GM19238 (cell line): ENCODE data around the gene PDILT.
"Not testable (repeated sequence)": the region's sequence is repeated elsewhere in the genome, so short reads cannot be mapped to it uniquely, and the experiment has no call there.

Experiments used
- DNase-seq: peaks from one replicate; pipeline ENCODE4 v3.0.0; 2011; ENCODE audit warnings: low spot score; ENCODE audit not compliant: insufficient read length

Gene PDILT

GRCh38 chr16:20404637-20405036 lies at the start of gene PDILT:
PDILT (minus strand) TSS chr16:20404737; CDS start chr16:20399300, 5,437 bp downstream.
- no peak for DNase-seq

DNA sequence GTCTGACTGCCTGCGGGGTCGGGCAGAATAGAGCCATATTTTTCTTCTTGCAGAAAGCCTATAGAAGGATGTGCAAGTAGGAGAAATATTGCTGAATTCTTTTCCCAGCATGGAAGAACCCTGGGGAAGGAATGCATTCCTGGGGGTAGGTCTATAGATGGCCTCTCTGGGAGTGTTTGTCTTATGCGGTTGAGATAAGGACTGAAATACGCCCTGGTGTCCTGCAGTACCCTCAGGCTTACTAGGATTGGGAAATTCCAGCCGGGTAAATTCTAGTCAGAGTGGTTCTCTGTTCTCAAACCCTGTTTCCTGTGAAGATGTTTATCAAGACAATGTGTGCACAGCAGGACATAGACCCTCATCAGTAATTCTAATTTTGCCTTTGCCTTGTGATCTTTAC lies 49.1 kb upstream of the PDILT start:
- DNase-seq: not testable (repeated sequence)

GRCh38 chr16:20451364-20451763 lies 46.8 kb upstream of the PDILT start, which contains the start of gene ACSM2A:
ACSM2A (plus strand) TSS chr16:20451521; CDS start chr16:20460115, 8,594 bp downstream.
- not testable (repeated sequence) for DNase-seq

- DNase-seq: not testable (repeated sequence)
These were observed 42.3 kb upstream of the PDILT start for GRCh38 chr16:20446652-20447393.

DNA sequence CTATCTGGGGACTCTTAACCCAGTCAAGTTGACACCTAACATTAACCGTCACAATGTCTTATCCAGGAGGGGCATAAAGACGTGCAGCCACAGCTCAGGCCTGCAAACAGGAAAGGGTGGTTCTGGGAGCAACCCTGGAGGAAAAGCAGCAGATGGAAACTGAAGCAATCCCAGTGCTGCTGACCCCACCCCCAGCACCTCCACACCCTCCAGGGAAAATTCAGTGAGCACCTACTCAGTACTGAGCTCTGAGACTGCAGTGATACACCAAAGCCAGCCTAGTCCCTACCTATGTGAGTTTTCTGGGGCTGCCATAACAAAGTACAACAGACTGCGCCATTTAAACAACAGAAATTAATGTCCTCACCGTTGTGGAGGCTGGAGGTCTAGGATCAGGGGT lies 37.3 kb upstream of the PDILT start:
- not testable (repeated sequence) for DNase-seq

- no peak for DNase-seq
These were observed 36.7 kb upstream of the PDILT start for GRCh38 chr16:20441191-20441590.

DNA sequence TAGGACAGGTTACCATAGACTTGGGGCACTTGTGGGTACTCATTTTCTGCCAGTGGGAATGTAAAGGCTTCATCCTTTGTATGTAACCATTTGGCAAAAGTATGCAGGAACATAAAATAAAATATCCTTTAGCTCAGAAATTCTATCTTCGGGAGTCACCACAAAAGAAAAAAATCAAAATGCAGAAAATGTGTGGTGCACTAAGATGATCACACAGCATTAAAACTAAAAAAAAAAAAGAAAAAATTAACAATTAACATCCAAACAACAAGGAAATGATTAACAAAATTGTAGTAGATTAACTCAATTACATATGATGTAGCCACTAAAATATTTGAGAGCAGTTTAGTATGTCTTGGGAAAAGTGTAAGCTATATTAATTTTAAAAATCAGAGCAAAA lies 36.2 kb upstream of the PDILT start:
- not testable (repeated sequence) for DNase-seq

DNA sequence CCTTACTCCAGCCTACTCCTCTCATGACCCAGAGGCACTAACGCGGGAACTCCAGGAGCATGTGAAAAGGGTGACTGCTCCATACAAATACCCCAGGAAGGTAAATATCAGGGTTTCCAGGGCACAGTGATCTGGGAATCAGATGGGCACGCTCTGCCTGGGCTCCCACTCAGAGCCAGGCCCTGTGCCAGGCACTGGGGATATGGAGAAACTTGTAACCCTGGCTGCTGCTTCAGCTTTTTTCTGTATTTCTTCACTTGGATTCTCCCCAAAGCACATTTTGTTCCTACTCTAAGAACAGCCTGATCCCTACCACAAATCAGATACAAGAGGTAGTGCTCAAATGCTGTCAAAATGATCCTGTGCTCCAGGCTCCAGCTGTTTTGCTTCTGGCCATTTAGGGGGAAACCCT lies 35.3 kb upstream of the PDILT start:
- not testable (repeated sequence) for DNase-seq

GRCh38 chr16:20438950-20439349 lies 34.4 kb upstream of the PDILT start:
- not testable (repeated sequence) for DNase-seq

GRCh38 chr16:20430948-20431347 lies 26.4 kb upstream of the PDILT start:
- DNase-seq: no peak

GRCh38 chr16:20430480-20430879 lies 25.9 kb upstream of the PDILT start:
- not testable (repeated sequence) for DNase-seq

DNA sequence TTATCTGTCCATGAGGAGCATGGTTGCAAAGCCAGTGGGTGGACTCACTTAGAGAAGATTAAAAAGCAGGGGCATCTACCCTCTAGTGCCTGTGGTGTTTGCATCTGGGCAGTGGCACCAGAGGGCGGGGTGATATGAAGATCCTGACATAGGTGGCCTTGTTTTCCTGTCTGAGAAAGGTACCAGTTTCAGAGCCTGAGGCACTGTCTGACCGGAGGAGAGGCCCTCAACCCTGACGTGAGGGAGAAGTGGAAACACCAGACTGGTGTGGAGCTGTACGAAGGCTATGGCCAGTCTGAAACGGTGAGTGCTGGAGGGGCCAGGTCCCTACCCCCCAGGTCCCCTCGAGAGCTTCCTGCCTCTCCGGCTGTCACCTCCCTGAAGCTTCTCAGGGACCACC lies 25.0 kb upstream of the PDILT start:
- not testable (repeated sequence) for DNase-seq

DNA sequence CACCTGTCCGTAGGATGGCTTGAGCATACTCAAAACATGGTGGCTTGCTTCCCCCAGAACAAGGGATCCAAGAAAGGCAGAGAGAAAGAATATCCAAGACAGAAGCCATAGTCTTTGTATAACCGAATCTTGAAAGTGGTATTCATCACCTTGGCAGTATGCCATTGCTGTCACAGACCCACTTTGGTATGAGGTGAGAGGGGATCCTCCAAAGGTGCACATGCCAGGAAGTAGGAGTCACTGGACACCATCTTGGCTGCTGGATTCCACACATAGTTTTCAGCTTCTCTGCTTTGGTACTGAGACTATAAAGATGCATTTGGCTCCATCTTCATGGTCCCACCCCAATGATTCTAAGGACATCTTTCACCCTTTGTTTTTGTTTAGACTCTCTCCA lies 22.9 kb upstream of the PDILT start:
- DNase-seq: not testable (repeated sequence)

GRCh38 chr16:20424129-20424866 lies 19.8 kb upstream of the PDILT start:
- DNase-seq: no peak

DNA sequence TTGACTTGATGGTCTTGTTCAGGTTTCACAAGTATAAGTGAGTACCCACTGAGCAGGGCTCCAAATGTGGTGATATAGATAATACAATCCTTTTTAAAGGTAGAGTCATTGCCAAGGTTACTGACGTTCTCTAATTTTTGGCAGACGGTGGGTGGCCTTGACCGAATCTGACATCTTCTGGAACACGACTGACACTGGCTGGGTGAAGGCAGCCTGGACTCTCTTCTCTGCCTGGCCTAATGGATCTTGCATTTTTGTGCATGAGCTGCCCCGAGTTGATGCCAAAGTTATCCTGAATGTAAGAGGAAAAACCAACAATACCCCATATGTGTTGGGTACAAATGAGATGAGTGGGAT lies 19.2 kb upstream of the PDILT start:
- not testable (repeated sequence) for DNase-seq

DNA sequence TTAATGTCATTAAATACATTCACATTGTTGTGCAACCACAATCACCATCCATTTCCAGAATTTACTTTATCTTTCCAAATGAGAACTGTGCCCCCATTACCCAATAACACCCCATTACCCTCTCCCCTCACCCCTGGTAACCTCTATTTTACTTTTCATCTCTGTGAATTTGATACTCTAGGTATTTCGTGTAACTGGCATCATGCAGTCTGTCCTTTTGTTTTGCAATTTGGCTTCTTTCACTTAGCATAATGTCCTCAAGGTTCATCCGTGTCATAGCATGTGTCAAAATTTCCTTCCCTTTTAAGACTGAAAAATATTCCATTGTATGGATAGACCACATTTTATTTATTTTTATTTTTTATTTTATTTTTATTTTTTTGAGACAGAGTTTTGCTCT lies 17.2 kb upstream of the PDILT start:
- not testable (repeated sequence) for DNase-seq

GRCh38 chr16:20419093-20419492 lies 14.6 kb upstream of the PDILT start:
- DNase-seq: not testable (repeated sequence)

DNA sequence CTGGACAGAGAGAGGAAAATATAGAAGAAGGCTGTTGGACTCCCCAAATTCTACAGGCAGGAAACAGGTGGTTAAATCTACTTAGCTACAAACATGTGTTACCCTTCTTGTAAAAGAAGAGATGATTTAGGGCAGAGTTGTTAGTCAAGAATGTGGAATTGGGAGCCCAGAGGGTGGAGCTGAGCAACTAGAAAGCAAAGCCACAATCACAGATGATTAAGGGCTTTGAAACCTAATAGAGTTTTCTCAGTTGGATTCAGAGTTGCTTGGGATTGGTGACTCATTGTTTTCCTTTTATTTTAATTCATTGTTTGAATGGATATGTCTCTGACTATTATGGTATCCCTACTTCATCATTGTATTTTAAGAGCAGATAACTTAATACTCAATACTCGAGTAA lies 11.0 kb upstream of the PDILT start:
- DNase-seq: no peak

DNA sequence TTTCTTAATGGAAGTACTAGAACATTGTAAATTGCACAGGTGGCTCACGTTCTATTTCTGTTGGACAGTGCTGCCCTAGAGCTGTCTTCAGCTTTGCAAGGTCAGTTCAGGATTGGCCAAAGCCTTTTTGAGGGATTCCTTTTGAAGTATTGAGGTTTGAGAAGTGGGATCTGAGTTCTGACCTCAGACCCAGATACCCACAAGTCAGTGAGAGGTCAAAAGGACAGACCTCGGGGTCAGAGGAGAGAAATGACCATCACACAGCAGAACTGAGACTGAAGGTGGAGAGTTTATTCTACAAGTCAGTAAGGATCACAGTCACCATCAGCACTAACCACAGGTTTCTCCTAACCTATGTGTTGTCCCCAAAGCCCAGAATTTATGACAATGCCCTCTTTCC lies 6.5 kb upstream of the PDILT start:
- DNase-seq: no peak

DNA sequence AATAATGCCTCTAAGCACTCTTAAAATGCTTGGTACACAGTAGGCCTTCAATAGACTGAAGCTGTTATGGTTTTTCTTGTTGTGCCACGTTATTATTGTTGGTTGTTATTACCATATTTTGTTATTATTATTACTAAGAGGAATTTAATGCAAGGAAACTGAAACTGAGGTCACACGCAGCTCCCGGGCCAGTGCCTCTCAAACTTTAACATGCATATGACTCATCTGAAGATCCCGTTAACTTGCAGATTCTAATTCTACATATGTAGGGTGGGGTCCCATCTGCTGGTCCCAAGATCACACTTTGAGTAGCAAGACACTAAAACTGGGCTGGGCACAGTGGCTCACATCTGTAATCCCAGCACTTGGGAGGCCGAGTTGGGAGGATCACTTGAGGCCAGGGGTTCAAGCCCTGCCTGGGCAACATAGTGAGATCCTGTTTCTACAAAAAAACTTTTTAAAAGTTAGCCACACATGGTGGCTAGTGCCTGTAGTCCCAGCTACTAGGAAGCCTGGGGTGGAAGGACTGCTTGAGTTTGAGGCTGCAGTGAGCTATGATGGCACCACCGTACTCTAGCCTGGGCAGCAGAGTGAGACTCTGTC lies 5.7 kb upstream of the PDILT start:
- DNase-seq: peak; percentile 21

DNA sequence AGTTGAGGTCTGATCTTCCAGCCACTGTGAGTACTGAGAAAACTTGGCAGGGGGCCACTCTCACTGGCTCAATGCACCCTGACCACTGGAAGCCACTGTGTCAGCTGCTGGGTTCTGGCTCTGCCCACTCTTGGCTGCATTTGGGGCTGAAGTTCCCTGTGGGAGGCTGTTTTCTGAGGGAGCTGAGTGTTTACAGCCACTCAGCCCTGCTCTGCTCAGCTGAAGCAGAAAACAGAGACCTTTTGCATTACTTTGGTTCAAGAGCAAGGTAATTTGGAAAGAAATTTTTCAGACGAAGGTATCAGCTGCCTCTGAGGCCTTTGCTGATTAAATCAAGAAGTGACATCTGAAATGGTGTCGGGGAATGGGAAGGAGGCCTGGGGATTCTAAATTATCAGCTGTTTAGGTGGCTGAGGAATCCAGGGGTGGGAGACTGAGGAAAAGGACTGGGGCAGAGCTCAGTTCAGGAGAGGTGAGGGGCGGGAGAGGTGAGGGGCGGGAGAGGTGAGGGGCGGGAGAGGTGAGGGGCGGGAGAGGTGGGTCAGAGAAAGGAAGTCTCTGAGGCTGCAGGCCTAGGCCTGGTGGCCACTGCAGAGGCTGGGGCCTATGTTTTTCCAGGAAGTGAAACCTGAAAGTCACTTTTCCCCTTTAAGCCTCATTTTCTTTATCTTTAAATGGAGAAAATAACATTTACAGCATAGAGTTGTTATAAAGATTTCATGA lies 5.0 kb upstream of the PDILT start, which contains the start of gene ACSM5:
TSS of gene ACSM5 (plus strand) at position 137 of the 723 bp plus-strand sequence. CDS start 1,951 bp downstream, outside the sequence.
- no peak for DNase-seq
